K562 (cell line): Measurements from ENCODE around the gene PPP1R10. TPM values are rescaled to one million over a fixed set of nuclear protein-coding genes. Genes with fewer than 3 reads are reported as not detected.

Experiments
- ATAC-seq: fragments of 200-7000 bp; cut with Tn5 transposase; 3 replicates; pipeline ENCODE4 v1.9.1; 2020; ENCODE audit warnings: moderate library complexity
- BruUV-seq: library from RNA; stranded (reverse); fragments of 400-500 nt; replicated peaks from 2 replicates; lab custom pipeline; 2021; lab: Mats Ljungman, UMichigan
- CTCF ChIA-PET: fragments of 300-600 bp; formaldehyde crosslinking; extraction: SDS; loops from one replicate; lab custom pipeline; 2021; ENCODE audit warnings: low intra/inter-chr PET ratio; lab: Yijun Ruan, JAX
- POLR2A ChIA-PET: fragments of 300-600, 350-650 bp; sonication (Branson Sonifier 250); formaldehyde crosslinking; extraction: SDS; loops from one replicate; lab custom pipeline; 2021; ENCODE audit warnings: antibody characterized with exemption, inconsistent platforms; lab: Yijun Ruan, JAX
- DNase-seq, 4 experiments: peaks; one replicate each; pipeline versions ENCODE4 v3.0.0 to v3.0.0-alpha.2; 2011 to 2018; ENCODE audit warnings: low spot score in 3 of 4, mixed read lengths in 3 of 4; ENCODE audit errors: extremely low read depth in 1 of 4
- FAIRE-seq: peaks from 2 replicates; lab custom pipeline; 2011; peaks lifted over from hg19 to GRCh38; lab: Jason Lieb, UNC
- H2AFZ ChIP-seq: 2 replicates; pipeline ENCODE4 v1.6.0; 2011; ENCODE audit warnings: low read depth, low read length, control low read depth, inconsistent platforms
- H3K27ac ChIP-seq: fragments of 200-600 bp; 3 replicates; pipeline ENCODE4 v1.8.0; 2011; ENCODE audit warnings: low read depth, mild to moderate bottlenecking, control low read depth, inconsistent platforms, low read length, moderate library complexity, mixed read lengths; ENCODE audit errors: extremely low read depth
- H3K27me3 ChIP-seq, 2 experiments: fragments of 300-600 bp in 1 of 2; 2 replicates in 1 of 2; 3 replicates in 1 of 2; pipeline versions ENCODE4 v1.6.0 to v1.8.0; 2011; ENCODE audit warnings: inconsistent platforms in 2 of 2, low read length in 2 of 2, mild to moderate bottlenecking in 1 of 2, mixed read lengths in 1 of 2, moderate library complexity in 1 of 2; ENCODE audit not compliant: control insufficient read depth in 2 of 2, insufficient read depth in 2 of 2
- H3K36me3 ChIP-seq: fragments of 300-600 bp; 3 replicates; pipeline ENCODE4 v1.8.0; 2011; ENCODE audit warnings: mild to moderate bottlenecking, low read length, inconsistent platforms; ENCODE audit not compliant: control insufficient read depth, insufficient read depth
- H3K4me1 ChIP-seq, 2 experiments: fragments of 200-600 bp in 1 of 2; replicated peaks in 1 of 2; 2 replicates in 1 of 2; 3 replicates in 1 of 2; pipeline versions ENCODE4 v1.5.1 to v1.8.0; 2011; ENCODE audit warnings: inconsistent platforms in 2 of 2, low read length in 2 of 2, mild to moderate bottlenecking in 1 of 2, mixed read lengths in 1 of 2, moderate library complexity in 1 of 2; ENCODE audit not compliant: control insufficient read depth in 2 of 2, insufficient read depth in 2 of 2
- H3K4me2 ChIP-seq: 2 replicates; pipeline ENCODE4 v1.6.1; 2011; ENCODE audit warnings: low read length, control low read depth, inconsistent platforms, mixed read lengths; ENCODE audit not compliant: insufficient read depth
- H3K4me3 ChIP-seq: fragments of 200-600 bp; sonication (generic), shearing (Covaris generic); 2 replicates; pipeline ENCODE4 v1.5.1; 2016; ENCODE audit warnings: control low read depth, inconsistent platforms
- H3K79me2 ChIP-seq: fragments of 200-600 bp; 3 replicates; pipeline ENCODE4 v1.8.0; 2011; ENCODE audit warnings: low read length, inconsistent platforms; ENCODE audit not compliant: control insufficient read depth, insufficient read depth
- H3K9ac ChIP-seq, 2 experiments: 2 replicates each; pipeline versions ENCODE4 v1.6.0 to v1.6.1; 2011; ENCODE audit warnings: low read depth in 2 of 2, low read length in 2 of 2, control low read depth in 1 of 2, inconsistent platforms in 1 of 2, mild to moderate bottlenecking in 1 of 2, mixed read lengths in 1 of 2; ENCODE audit not compliant: insufficient read depth in 1 of 2
- H3K9me1 ChIP-seq: one replicate; pipeline ENCODE4 v1.6.0; 2011; ENCODE audit warnings: inconsistent platforms, mild to moderate bottlenecking, low read length, moderate library complexity; ENCODE audit not compliant: control insufficient read depth, insufficient read depth
- H3K9me3 ChIP-seq: replicated peaks from 2 replicates; pipeline ENCODE4 v1.5.1; 2011; ENCODE audit warnings: low read depth, low read length, inconsistent platforms; ENCODE audit not compliant: control insufficient read depth, insufficient read depth
- H4K20me1 ChIP-seq: replicated peaks from 2 replicates; pipeline ENCODE4 v1.6.1; 2011; ENCODE audit warnings: low read length, inconsistent platforms, mixed read lengths; ENCODE audit not compliant: control insufficient read depth, insufficient read depth
- ATF1 ChIP-seq, 2 experiments: fragments of 450-650 bp in 1 of 2; IDR thresholded peaks; 2 replicates each; pipeline ENCODE4 v1.6.1; 2016; ENCODE audit warnings: missing compliant biosample characterization in 1 of 2, missing genetic modification characterization in 1 of 2
- CAMTA2 ChIP-seq: fragments of 250-450 bp; sonication (Bioruptor Pico); conservative IDR thresholded peaks from 2 replicates; pipeline ENCODE4 v1.5.1; 2022
- CCNT2 ChIP-seq: IDR thresholded peaks from 2 replicates; pipeline ENCODE4 v1.6.1; 2011; ENCODE audit warnings: borderline replicate concordance, low read depth, mild to moderate bottlenecking, moderate library complexity, mixed read lengths, low read length; ENCODE audit not compliant: insufficient read length; ENCODE audit errors: extremely low read depth
- DEAF1 ChIP-seq: fragments of 450-650 bp; formaldehyde crosslinking; IDR thresholded peaks from 2 replicates; pipeline ENCODE4 v1.4.0; 2020; ENCODE audit warnings: mild to moderate bottlenecking, moderate library complexity
- ELF4 ChIP-seq: fragments of 450-650 bp; formaldehyde crosslinking; IDR thresholded peaks from 2 replicates; pipeline ENCODE4 v1.4.0; 2022; ENCODE audit warnings: missing genetic modification characterization
- ESRRB ChIP-seq: fragments of 250-450 bp; sonication (Bioruptor Pico); IDR thresholded peaks from 2 replicates; pipeline ENCODE4 v1.5.0; 2020; ENCODE audit warnings: mild to moderate bottlenecking, moderate library complexity, borderline replicate concordance
- POLR2A ChIP-seq: fragments of 450-650 bp; conservative IDR thresholded peaks from 2 replicates; pipeline ENCODE4 v1.6.1; 2016
- SP1 ChIP-seq: sonication (generic); formaldehyde crosslinking; IDR thresholded peaks from 2 replicates; pipeline ENCODE4 v1.8.1; 2022; ENCODE audit warnings: mild to moderate bottlenecking, missing genetic modification reagents
- SRF ChIP-seq, 2 experiments: fragments of 250-450, 450-650 bp in 1 of 2; sonication (Bioruptor Pico) in 1 of 2; sonication (generic) in 1 of 2; formaldehyde crosslinking; IDR thresholded peaks; 2 replicates each; pipeline versions ENCODE4 v1.5.0 to v1.5.1; 2020 to 2022; ENCODE audit warnings: mild to moderate bottlenecking in 1 of 2, missing genetic modification reagents in 1 of 2
- SRSF1 ChIP-seq: fragments of 200-400 bp; formaldehyde crosslinking; IDR thresholded peaks from 2 replicates; pipeline ENCODE4 v1.6.1; 2017; ENCODE audit warnings: mild to moderate bottlenecking, low read depth, low read length, moderate library complexity
- TRIM28 ChIP-seq: fragments of 450-650 bp; IDR thresholded peaks from 2 replicates; pipeline ENCODE4 v1.6.1; 2017
- ZEB2 ChIP-seq: fragments of 450-650 bp; IDR thresholded peaks from 2 replicates; pipeline ENCODE4 v1.6.1; 2016
- ZNF324 ChIP-seq: fragments of 250-450 bp; sonication (Bioruptor Pico); IDR thresholded peaks from 2 replicates; pipeline ENCODE4 v1.4.0; 2020; ENCODE audit warnings: mild to moderate bottlenecking
- ZNF57 ChIP-seq: fragments of 450-650 bp; formaldehyde crosslinking; IDR thresholded peaks from 2 replicates; pipeline ENCODE4 v1.4.0; 2020; ENCODE audit warnings: mild to moderate bottlenecking, moderate library complexity
- WGBS: fragments of 100-300 bp; shearing (Covaris generic); methylation state at CpG from one replicate; pipeline ENCODE4 v1.1.6; 2016; ENCODE audit warnings: low coverage, mixed read lengths; ENCODE audit not compliant: insufficient coverage; ENCODE audit errors: missing lambda C conversion rate; 5-methylcytosine and 5-hydroxymethylcytosine counted together
- in situ Hi-C: fragments of 300-500 bp; cut with MboI; formaldehyde crosslinking; loops from 4 replicates; pipeline ENCODE4 v1.15.0; 2018; ENCODE audit warnings: inconsistent platforms, mixed read lengths
- intact Hi-C: fragments of 100-400 bp; cut with micrococcal nuclease; formaldehyde crosslinking; loops from 2 replicates; pipeline ENCODE4 v1.14.2; 2022
- polyA plus RNA-seq, 8 experiments: library from polyadenylated mRNA; depleted of rRNA in 4 of 8; stranded (reverse) in 5 of 8; unstranded in 3 of 8; fragments of >200 nt; fragmentation: Nextera tagmentation in 2 of 8; fragmentation: Illumina TruSeq in 1 of 8; extraction: Ambion mirVana in 2 of 8; extraction: Trizol in 1 of 8; gene quantifications; 2 replicates each; pipeline versions ENCODE4 v1.2.1 to v1.2.3, GENCODE V29; 2011 to 2014; ENCODE audit warnings: inconsistent platforms in 1 of 8, missing spikeins in 1 of 8
- total RNA-seq, 7 experiments: library from RNA; depleted of rRNA in 6 of 7; stranded (reverse); fragments of >200 nt in 6 of 7; fragmentation: Illumina TruSeq in 2 of 7; extraction: Trizol in 2 of 7; gene quantifications; 2 replicates each; pipeline versions ENCODE4 v1.2.1 to v1.2.3, GENCODE V29; 2011 to 2021; ENCODE audit warnings: low replicate concordance in 1 of 7
- TF ChIP-seq, protein P1 (sequence below): fragments of 250-450 bp; sonication (Bioruptor Pico); IDR thresholded peaks from 2 replicates; pipeline ENCODE4 v1.4.0; 2020; ENCODE audit warnings: mild to moderate bottlenecking, moderate library complexity

The PPP1R10 gene
- total and polyA plus RNA-seq, 9 of the 15 experiments (the other 6 are each of a cell fraction or from before 2014, with no cell fraction given), result 14.1 to 65.5 (median 32.6) TPM

- WGBS, result 53% methylated on average over 33 of the region's 36 CpGs
- intact Hi-C loops (no loop called here), in situ Hi-C loops (no loop called here)
- no peaks in the 10 kb centered on the region for H4K20me1 ChIP-seq
- H3K9ac ChIP-seq, result peak within 1 kb of the TSS; percentile 46 to 84
- peaks cover 0 to 12% of the 10 kb centered on the region in 2 experiments; a peak in 2 of 5 replicates for H3K4me1 ChIP-seq
- peaks cover 63% of the 10 kb centered on the region for H3K36me3 ChIP-seq
- H3K9me3 ChIP-seq, result no peaks in the 10 kb centered on the region
- FAIRE-seq, result no peak
- no peaks in the 10 kb centered on the region for H3K27me3 ChIP-seq
- H3K9me1 ChIP-seq, result no peaks in the 10 kb centered on the region
- peak within 1 kb of the TSS; percentile 69 for H2AFZ ChIP-seq
- ChIA-PET POLR2A (interaction anchor here (1.0 to 2.2 kb wide), 6 partner anchors 8 to 13 kb away, joined by 3 to 13 read pairs (median 4); partner anchors contain the start of gene PPP1R10), CTCF (interaction anchor here (0.5 kb wide), 1 partner anchor 104 kb away, joined by 4 read pairs; no protein-coding TSS in a partner anchor)
- no TSS peak for BruUV-seq
- peak; percentile 89 for ATAC-seq
- peak within 1 kb of the TSS; percentile 40; the same call in 1 of the 3 replicates for H3K27ac ChIP-seq
- H3K4me2 ChIP-seq, result peak within 1 kb of the TSS; percentile 69
- DNase-seq, result peak; percentile 59 to 76 (median 62)
- H3K79me2 ChIP-seq, result no peaks in the 10 kb centered on the region; the same call in 2 of the 3 replicates
- H3K4me3 ChIP-seq, result peak within 1 kb of the TSS; percentile 42
- TF ChIP-seq, protein P1, sequence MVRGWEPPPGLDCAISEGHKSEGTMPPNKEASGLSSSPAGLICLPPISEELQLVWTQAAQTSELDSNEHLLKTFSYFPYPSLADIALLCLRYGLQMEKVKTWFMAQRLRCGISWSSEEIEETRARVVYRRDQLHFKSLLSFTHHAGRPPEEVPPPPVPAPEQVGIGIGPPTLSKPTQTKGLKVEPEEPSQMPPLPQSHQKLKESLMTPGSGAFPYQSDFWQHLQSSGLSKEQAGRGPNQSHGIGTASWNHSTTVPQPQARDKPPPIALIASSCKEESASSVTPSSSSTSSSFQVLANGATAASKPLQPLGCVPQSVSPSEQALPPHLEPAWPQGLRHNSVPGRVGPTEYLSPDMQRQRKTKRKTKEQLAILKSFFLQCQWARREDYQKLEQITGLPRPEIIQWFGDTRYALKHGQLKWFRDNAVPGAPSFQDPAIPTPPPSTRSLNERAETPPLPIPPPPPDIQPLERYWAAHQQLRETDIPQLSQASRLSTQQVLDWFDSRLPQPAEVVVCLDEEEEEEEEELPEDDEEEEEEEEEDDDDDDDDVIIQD (CRISPR knock-in tag), result no peak
- 0 out of 2 replicates have a peak, but pooled peaks have one; percentile 22 for TF ChIP-seq ZNF324 (CRISPR knock-in tag)
- peak in 1 of 2 experiments; percentile 9; a peak in 1 of 4 replicates for TF ChIP-seq SRF (CRISPR knock-in tag; IDR thresholded peaks at IDR 0.05)
- TF ChIP-seq TRIM28, result no peak
- no peak for TF ChIP-seq DEAF1 (CRISPR knock-in tag)
- no peak for TF ChIP-seq ZEB2
- 0 out of 2 replicates have a peak, but pooled peaks have one; percentile 32 for TF ChIP-seq CAMTA2 (CRISPR knock-in tag)
- 0 out of 2 replicates have a peak, but pooled peaks have one; percentile 31 for TF ChIP-seq SRSF1
- TF ChIP-seq ATF1 (CRISPR knock-in tag; IDR thresholded peaks at IDR 0.05), result no peak
- peak; percentile 71 for TF ChIP-seq ATF1 (tag; IDR thresholded peaks at IDR 0.05)
- peak; percentile 34; the same call in 1 of the 2 replicates for TF ChIP-seq SP1 (CRISPR knock-in tag)
- TF ChIP-seq CCNT2, result peak; percentile 69
- peak; percentile 10; the same call in 1 of the 2 replicates for TF ChIP-seq ELF4 (CRISPR knock-in tag)
- TF ChIP-seq POLR2A, result peak; percentile 79
- peak; percentile 21; the same call in 1 of the 2 replicates for TF ChIP-seq ZNF57 (CRISPR knock-in tag)
- TF ChIP-seq ESRRB (CRISPR knock-in tag), result 0 out of 2 replicates have a peak, but pooled peaks have one; percentile 15
Observed at GRCh38 chr6:30626484-30627366, 9.7 kb upstream of the PPP1R10 start, which contains the start of gene ATAT1. ATAT1 (plus strand) TSS chr6:30626874.
